ENCODE measurements around the gene CELF1. TPM values are rescaled to one million over a fixed set of nuclear protein-coding genes. Genes with fewer than 3 reads are reported as not detected.

The CELF1 gene
- total and polyA plus RNA-seq, 2 of the 13 experiments (the other 11 are each of a cell fraction or from before 2014, with no cell fraction given), result 69.0 to 80.1 TPM

DNA sequence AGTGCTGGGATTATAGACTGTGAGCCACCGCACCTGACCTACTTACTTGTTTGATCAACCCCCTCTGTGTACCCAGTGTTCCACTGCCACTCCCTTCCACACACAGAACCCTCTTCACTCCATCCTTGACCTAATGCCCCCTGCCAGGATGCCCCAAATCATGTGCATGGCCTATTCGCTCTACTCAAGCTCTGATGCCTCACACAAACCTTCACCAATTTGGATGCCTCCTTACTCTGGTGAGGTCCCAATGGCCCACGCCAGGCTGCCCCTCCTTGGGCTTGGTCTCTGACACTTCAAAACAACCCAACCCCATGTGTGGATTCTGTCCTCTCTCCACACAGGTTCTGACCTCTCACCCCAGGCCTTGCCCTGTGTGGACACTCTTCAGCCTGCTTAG, 117.2 kb downstream of the CELF1 start (continued):
- TF ChIP-seq FOXA1 (IDR thresholded peaks at IDR 0.05), result no peak
- peak; percentile 72 for TF ChIP-seq FOXA1 (CRISPR knock-in tag; IDR thresholded peaks at IDR 0.05)
- TF ChIP-seq RFX1 (IDR thresholded peaks at IDR 0.05), result no peak
- no peak for TF ChIP-seq ZFP82 (CRISPR knock-in tag; IDR thresholded peaks at IDR 0.05; ENCODE audit: borderline replicate concordance)
- TF ChIP-seq, protein P1, sequence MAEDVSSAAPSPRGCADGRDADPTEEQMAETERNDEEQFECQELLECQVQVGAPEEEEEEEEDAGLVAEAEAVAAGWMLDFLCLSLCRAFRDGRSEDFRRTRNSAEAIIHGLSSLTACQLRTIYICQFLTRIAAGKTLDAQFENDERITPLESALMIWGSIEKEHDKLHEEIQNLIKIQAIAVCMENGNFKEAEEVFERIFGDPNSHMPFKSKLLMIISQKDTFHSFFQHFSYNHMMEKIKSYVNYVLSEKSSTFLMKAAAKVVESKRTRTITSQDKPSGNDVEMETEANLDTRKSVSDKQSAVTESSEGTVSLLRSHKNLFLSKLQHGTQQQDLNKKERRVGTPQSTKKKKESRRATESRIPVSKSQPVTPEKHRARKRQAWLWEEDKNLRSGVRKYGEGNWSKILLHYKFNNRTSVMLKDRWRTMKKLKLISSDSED (CRISPR knock-in tag; IDR thresholded peaks at IDR 0.05), result no peak
- TF ChIP-seq ZMAT3 (CRISPR knock-in tag; conservative IDR thresholded peaks at IDR 0.05), result no peak
- no peak for TF ChIP-seq THYN1 (CRISPR knock-in tag; IDR thresholded peaks at IDR 0.05; ENCODE audit: borderline replicate concordance, low read depth)
- no peak for TF ChIP-seq KAT2B (IDR thresholded peaks at IDR 0.05; ENCODE audit: borderline replicate concordance, low read depth, low read length)
- TF ChIP-seq SRF (IDR thresholded peaks at IDR 0.05; ENCODE audit: low read depth, low read length), result no peak
- TF ChIP-seq ZSCAN20 (CRISPR knock-in tag; IDR thresholded peaks at IDR 0.05; ENCODE audit: borderline replicate concordance), result no peak
- TF ChIP-seq HHEX (CRISPR knock-in tag; IDR thresholded peaks at IDR 0.05), result no peak
- TF ChIP-seq, protein P2, sequence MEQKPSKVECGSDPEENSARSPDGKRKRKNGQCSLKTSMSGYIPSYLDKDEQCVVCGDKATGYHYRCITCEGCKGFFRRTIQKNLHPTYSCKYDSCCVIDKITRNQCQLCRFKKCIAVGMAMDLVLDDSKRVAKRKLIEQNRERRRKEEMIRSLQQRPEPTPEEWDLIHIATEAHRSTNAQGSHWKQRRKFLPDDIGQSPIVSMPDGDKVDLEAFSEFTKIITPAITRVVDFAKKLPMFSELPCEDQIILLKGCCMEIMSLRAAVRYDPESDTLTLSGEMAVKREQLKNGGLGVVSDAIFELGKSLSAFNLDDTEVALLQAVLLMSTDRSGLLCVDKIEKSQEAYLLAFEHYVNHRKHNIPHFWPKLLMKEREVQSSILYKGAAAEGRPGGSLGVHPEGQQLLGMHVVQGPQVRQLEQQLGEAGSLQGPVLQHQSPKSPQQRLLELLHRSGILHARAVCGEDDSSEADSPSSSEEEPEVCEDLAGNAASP (CRISPR knock-in tag; IDR thresholded peaks at IDR 0.05; ENCODE audit: borderline replicate concordance), result peak; percentile 26; the same call in 1 of the 2 replicates
- TF ChIP-seq, protein P3, sequence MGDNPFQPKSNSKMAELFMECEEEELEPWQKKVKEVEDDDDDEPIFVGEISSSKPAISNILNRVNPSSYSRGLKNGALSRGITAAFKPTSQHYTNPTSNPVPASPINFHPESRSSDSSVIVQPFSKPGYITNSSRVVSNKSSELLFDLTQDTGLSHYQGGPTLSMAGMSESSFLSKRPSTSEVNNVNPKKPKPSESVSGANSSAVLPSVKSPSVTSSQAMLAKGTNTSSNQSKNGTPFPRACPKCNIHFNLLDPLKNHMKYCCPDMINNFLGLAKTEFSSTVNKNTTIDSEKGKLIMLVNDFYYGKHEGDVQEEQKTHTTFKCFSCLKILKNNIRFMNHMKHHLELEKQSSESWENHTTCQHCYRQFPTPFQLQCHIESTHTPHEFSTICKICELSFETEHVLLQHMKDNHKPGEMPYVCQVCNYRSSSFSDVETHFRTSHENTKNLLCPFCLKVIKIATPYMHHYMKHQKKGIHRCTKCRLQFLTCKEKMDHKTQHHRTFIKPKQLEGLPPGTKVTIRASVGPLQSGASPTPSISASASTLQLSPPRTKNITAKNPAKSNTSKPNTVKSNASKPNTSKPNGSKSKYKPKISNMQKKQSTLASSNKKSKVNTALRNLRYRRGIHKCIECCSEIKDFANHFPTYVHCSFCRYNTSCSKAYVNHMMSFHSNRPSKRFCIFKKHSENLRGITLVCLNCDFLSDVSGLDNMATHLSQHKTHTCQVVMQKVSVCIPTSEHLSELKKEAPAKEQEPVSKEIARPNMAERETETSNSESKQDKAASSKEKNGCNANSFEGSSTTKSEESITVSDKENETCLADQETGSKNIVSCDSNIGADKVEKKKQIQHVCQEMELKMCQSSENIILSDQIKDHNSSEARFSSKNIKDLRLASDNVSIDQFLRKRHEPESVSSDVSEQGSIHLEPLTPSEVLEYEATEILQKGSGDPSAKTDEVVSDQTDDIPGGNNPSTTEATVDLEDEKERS (CRISPR knock-in tag; IDR thresholded peaks at IDR 0.05), result no peak
- no peak for TF ChIP-seq POGZ (CRISPR knock-in tag; IDR thresholded peaks at IDR 0.05)
- TF ChIP-seq, protein P4, sequence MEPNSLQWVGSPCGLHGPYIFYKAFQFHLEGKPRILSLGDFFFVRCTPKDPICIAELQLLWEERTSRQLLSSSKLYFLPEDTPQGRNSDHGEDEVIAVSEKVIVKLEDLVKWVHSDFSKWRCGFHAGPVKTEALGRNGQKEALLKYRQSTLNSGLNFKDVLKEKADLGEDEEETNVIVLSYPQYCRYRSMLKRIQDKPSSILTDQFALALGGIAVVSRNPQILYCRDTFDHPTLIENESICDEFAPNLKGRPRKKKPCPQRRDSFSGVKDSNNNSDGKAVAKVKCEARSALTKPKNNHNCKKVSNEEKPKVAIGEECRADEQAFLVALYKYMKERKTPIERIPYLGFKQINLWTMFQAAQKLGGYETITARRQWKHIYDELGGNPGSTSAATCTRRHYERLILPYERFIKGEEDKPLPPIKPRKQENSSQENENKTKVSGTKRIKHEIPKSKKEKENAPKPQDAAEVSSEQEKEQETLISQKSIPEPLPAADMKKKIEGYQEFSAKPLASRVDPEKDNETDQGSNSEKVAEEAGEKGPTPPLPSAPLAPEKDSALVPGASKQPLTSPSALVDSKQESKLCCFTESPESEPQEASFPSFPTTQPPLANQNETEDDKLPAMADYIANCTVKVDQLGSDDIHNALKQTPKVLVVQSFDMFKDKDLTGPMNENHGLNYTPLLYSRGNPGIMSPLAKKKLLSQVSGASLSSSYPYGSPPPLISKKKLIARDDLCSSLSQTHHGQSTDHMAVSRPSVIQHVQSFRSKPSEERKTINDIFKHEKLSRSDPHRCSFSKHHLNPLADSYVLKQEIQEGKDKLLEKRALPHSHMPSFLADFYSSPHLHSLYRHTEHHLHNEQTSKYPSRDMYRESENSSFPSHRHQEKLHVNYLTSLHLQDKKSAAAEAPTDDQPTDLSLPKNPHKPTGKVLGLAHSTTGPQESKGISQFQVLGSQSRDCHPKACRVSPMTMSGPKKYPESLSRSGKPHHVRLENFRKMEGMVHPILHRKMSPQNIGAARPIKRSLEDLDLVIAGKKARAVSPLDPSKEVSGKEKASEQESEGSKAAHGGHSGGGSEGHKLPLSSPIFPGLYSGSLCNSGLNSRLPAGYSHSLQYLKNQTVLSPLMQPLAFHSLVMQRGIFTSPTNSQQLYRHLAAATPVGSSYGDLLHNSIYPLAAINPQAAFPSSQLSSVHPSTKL (CRISPR knock-in tag; IDR thresholded peaks at IDR 0.05), result peak; percentile 86
- TF ChIP-seq, protein P5, sequence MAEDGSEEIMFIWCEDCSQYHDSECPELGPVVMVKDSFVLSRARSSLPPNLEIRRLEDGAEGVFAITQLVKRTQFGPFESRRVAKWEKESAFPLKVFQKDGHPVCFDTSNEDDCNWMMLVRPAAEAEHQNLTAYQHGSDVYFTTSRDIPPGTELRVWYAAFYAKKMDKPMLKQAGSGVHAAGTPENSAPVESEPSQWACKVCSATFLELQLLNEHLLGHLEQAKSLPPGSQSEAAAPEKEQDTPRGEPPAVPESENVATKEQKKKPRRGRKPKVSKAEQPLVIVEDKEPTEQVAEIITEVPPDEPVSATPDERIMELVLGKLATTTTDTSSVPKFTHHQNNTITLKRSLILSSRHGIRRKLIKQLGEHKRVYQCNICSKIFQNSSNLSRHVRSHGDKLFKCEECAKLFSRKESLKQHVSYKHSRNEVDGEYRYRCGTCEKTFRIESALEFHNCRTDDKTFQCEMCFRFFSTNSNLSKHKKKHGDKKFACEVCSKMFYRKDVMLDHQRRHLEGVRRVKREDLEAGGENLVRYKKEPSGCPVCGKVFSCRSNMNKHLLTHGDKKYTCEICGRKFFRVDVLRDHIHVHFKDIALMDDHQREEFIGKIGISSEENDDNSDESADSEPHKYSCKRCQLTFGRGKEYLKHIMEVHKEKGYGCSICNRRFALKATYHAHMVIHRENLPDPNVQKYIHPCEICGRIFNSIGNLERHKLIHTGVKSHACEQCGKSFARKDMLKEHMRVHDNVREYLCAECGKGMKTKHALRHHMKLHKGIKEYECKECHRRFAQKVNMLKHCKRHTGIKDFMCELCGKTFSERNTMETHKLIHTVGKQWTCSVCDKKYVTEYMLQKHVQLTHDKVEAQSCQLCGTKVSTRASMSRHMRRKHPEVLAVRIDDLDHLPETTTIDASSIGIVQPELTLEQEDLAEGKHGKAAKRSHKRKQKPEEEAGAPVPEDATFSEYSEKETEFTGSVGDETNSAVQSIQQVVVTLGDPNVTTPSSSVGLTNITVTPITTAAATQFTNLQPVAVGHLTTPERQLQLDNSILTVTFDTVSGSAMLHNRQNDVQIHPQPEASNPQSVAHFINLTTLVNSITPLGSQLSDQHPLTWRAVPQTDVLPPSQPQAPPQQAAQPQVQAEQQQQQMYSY (CRISPR knock-in tag; IDR thresholded peaks at IDR 0.05), result no peak
- TF ChIP-seq ZNF557 (CRISPR knock-in tag; IDR thresholded peaks at IDR 0.05), result no peak
